GM23248 (cell line): Measurements from ENCODE around the gene PODN. TPM values are rescaled to one million over a fixed set of nuclear protein-coding genes. Genes with fewer than 3 reads are reported as not detected.

Experiments
- DNase-seq: peaks from one replicate; pipeline ENCODE4 v3.0.0-alpha.2; 2015
- H2AFZ ChIP-seq: fragments of 200-600 bp; sonication (generic); 2 replicates; pipeline ENCODE4 v1.6.1; 2016; ENCODE audit warnings: antibody characterized with exemption
- H3F3A ChIP-seq: fragments of 200-600 bp; sonication (generic); 2 replicates; pipeline ENCODE4 v1.6.1; 2016; ENCODE audit warnings: mild to moderate bottlenecking, antibody characterized with exemption, mixed run types; ENCODE audit not compliant: insufficient read depth
- H3K27ac ChIP-seq: fragments of 200-600 bp; sonication (generic); 2 replicates; pipeline ENCODE4 v1.5.1; 2016; ENCODE audit warnings: mild to moderate bottlenecking
- H3K27me3 ChIP-seq: fragments of 200-600 bp; sonication (generic); replicated peaks from 2 replicates; pipeline ENCODE4 v1.6.1; 2016; ENCODE audit warnings: mild to moderate bottlenecking; ENCODE audit not compliant: insufficient read depth
- H3K36me3 ChIP-seq: fragments of 200-600 bp; sonication (generic); 2 replicates; pipeline ENCODE4 v1.6.1; 2016; ENCODE audit warnings: low read depth, mild to moderate bottlenecking
- H3K4me1 ChIP-seq: fragments of 200-600 bp; sonication (generic); 2 replicates; pipeline ENCODE4 v1.6.1; 2016; ENCODE audit warnings: mild to moderate bottlenecking; ENCODE audit not compliant: insufficient read depth
- H3K4me2 ChIP-seq: fragments of 200-600 bp; sonication (generic); one replicate; pipeline ENCODE4 v1.6.1; 2016; ENCODE audit warnings: mild to moderate bottlenecking; ENCODE audit not compliant: unreplicated experiment
- H3K4me3 ChIP-seq: fragments of 200-600 bp; sonication (generic); 2 replicates; pipeline ENCODE4 v1.5.1; 2016; ENCODE audit warnings: mild to moderate bottlenecking
- H3K79me2 ChIP-seq: fragments of 200-600 bp; sonication (generic); 2 replicates; pipeline ENCODE4 v1.6.1; 2016; ENCODE audit warnings: mild to moderate bottlenecking; ENCODE audit not compliant: insufficient read depth
- H3K9ac ChIP-seq: fragments of 200-600 bp; sonication (generic); 2 replicates; pipeline ENCODE4 v1.6.1; 2016; ENCODE audit warnings: mild to moderate bottlenecking
- H3K9me2 ChIP-seq: fragments of 200-600 bp; sonication (generic); 2 replicates; pipeline ENCODE4 v1.6.1; 2016; ENCODE audit warnings: mixed run types, mild to moderate bottlenecking, moderate library complexity; ENCODE audit not compliant: insufficient read depth
- H3K9me3 ChIP-seq: fragments of 200-600 bp; sonication (generic); one replicate; pipeline ENCODE4 v1.6.1; 2017; ENCODE audit warnings: low read depth
- H4K20me1 ChIP-seq: fragments of 200-600 bp; sonication (generic); 2 replicates; pipeline ENCODE4 v1.6.0; 2016; ENCODE audit not compliant: insufficient read depth
- EZH2 ChIP-seq: fragments of 200-600 bp; sonication (generic); IDR thresholded peaks from 2 replicates; pipeline ENCODE4 v1.6.1; 2018; ENCODE audit warnings: antibody characterized with exemption, mild to moderate bottlenecking; ENCODE audit not compliant: insufficient read depth, poor library complexity, severe bottlenecking
- EZH2phosphoT487 ChIP-seq: fragments of 200-600 bp; sonication (generic); IDR thresholded peaks from 2 replicates; pipeline ENCODE4 v1.6.1; 2018; ENCODE audit warnings: antibody characterized with exemption, moderate library complexity, mild to moderate bottlenecking, low read depth; ENCODE audit not compliant: insufficient read depth
- WGBS, 2 experiments: methylation state at CpG; one replicate each; pipeline ENCODE4 v1.1.6; 2015 to 2017; ENCODE audit warnings: low lambda C conversion rate in 2 of 2, low coverage in 1 of 2; ENCODE audit errors: missing lambda C conversion rate in 2 of 2; 5-methylcytosine and 5-hydroxymethylcytosine counted together
- in situ Hi-C: fragments of 300-500 bp; cut with MboI; formaldehyde crosslinking; loops from 2 replicates; pipeline ENCODE4 v1.15.0; 2020
- polyA plus RNA-seq: library from polyadenylated mRNA; unstranded; fragments of >200 nt; fragmentation: Nextera tagmentation; extraction: Ambion mirVana; gene quantifications from 2 replicates; pipeline ENCODE4 v1.2.1, GENCODE V29; 2016
- total RNA-seq: library from RNA; depleted of rRNA; stranded (reverse); fragments of >200 nt; shearing (Covaris generic); gene quantifications from 2 replicates; pipeline ENCODE4 v1.2.3, GENCODE V29; 2014

The PODN gene
- total and polyA plus RNA-seq, 2 experiments from 2014 or later = 54.8 to 71.6 TPM

DNA sequence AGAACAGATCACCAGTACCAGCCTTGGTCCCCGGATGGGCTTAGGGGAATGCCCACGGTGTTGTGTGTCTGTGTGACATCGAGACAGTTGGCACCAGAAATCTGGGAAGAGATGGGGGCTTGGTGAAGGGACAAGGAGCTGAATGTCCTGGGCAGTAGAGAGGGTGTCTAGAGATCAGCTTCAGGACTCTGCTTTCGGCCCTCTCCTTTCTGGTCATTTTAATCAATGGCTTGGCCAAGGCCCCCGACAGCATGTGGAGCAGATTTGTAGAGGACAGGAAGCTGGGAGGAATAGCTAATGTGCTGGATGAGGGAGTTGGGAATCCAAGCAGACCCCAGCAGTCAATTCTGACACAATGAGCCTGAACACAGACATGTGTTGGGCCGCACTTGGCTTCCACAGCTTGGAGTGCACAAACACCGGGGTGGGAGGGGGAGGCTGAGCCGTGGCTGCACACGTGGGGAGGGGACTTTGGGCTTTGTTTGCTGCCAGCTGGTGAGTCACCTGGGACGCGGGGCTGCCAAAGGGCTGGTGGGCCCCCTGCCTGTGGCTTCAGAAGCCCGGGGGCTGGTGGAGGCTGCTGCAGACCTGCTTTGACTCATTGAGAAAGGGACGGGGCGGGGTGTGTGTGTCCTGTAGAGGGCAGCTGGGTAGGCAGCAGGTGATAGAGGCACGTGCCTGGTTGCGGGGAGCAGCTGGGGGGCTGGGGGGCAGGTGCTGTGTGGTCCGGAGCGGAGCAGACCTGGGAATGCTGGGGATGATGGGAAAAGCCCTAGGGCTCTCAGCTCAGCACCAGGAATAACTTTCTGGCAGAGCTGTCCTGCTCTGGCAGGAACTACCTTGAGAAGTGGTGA, 59.5 kb downstream of the PODN start:
- peak overlapping the region; percentile 84 for H3K9ac ChIP-seq
- H3K27me3 ChIP-seq = no peaks in the 10 kb centered on the region
- H3K4me2 ChIP-seq = peak overlapping the region; percentile 11
- H3K79me2 ChIP-seq = no peaks in the 10 kb centered on the region
- H3K4me3 ChIP-seq = no peak overlapping the region
- peaks cover 44% of the 10 kb centered on the region for H3K4me1 ChIP-seq
- H3K36me3 ChIP-seq = no peaks in the 10 kb centered on the region
- TF ChIP-seq EZH2phosphoT487 = no peak
- 27 to 32% methylated on average over 13 to 17 of the region's 18 CpGs for WGBS, 2 experiments
- no peaks in the 10 kb centered on the region for H4K20me1 ChIP-seq
- peak overlapping the region; percentile 98 for H3K27ac ChIP-seq
- no peaks in the 10 kb centered on the region for H3K9me2 ChIP-seq
- in situ Hi-C loops = no loop called here
- peak; percentile 67 for DNase-seq
- no peaks in the 10 kb centered on the region for H3K9me3 ChIP-seq
- no peak overlapping the region for H2AFZ ChIP-seq
- peaks cover 10% of the 10 kb centered on the region; the same call in 1 of the 2 replicates for H3F3A ChIP-seq

DNA sequence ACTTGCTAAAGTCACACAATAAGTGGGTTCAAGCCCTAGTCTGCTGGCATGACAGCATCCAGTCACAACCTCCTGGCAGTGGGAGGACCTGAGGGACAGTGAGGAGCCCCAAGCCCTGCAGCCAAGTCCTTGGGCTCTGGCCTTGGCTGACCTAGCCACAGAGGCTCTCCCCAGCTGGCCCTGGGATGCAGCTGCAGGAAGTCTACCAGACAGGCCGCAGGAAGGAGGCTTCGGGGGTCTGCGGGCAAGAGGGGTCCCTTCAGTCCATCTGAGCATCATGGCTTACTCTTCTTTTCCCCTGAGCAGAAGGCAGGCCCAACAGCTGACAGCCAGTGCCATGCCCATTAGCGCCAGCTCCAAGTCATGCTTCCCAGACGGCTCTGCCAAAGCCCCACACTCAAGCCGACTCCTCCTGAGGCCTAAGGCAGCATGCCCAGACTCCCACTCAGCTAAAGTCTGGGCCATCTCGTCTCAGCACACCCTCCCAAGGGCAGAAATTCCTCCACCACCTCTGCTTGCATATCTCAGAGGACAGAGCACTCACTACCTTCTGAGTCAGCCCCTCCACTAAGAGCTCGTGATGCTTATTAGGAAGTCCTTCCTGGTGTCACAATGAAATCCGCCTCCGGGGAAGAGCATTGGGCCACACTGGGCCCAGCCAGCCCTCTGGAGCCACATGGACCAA, 60.3 kb downstream of the PODN start:
- H3K9ac ChIP-seq = peak overlapping the region; percentile 84
- H4K20me1 ChIP-seq = no peaks in the 10 kb centered on the region
- WGBS, 2 experiments = 3 to 8% methylated on average over 10 of the region's 10 CpGs
- H3K4me1 ChIP-seq = peaks cover 44% of the 10 kb centered on the region
- no peaks in the 10 kb centered on the region for H3K9me2 ChIP-seq
- DNase-seq = peak; percentile 91
- no peaks in the 10 kb centered on the region for H3K9me3 ChIP-seq
- no peak overlapping the region for H3K4me3 ChIP-seq
- H3K4me2 ChIP-seq = peak overlapping the region; percentile 22
- H3K36me3 ChIP-seq = no peaks in the 10 kb centered on the region
- in situ Hi-C loops = no loop called here
- H3K79me2 ChIP-seq = no peaks in the 10 kb centered on the region
- H3K27me3 ChIP-seq = no peaks in the 10 kb centered on the region
- peaks cover 10% of the 10 kb centered on the region; the same call in 1 of the 2 replicates for H3F3A ChIP-seq
- H3K27ac ChIP-seq = peak overlapping the region; percentile 98
- no peak for TF ChIP-seq EZH2phosphoT487
- TF ChIP-seq EZH2 = no peak
- peak overlapping the region; percentile 48 for H2AFZ ChIP-seq

DNA sequence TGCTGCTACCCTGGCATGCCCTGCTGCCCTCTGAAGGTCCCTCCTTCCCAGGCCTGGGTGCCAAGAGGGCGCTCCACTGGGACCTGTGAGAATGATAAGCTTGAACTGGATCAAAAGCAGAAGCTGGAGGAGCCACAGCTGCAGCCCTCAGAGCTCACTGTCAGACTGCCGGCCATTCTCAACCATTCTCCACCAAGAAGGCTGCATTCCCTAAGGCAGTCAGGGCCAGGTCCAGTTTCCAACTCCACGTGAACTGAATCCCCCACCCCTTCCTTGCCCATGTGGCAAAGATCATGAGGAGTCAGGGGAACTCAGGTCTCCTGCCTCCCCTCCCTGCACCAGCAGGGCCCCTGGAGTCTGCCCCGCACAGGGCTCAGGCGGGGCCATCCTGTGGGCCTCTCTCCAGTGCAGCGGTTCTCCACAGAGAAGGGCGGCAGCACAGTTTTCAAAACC, 61.0 kb downstream of the PODN start:
- 19% methylated on average over 7 of the region's 7 CpGs for WGBS, 2 experiments
- H3K9me2 ChIP-seq = no peaks in the 10 kb centered on the region
- no peaks in the 10 kb centered on the region for H4K20me1 ChIP-seq
- H3F3A ChIP-seq = peaks cover 10% of the 10 kb centered on the region; the same call in 1 of the 2 replicates
- H3K9ac ChIP-seq = peak overlapping the region; percentile 84
- DNase-seq = peak; percentile 52
- H3K79me2 ChIP-seq = no peaks in the 10 kb centered on the region
- no peaks in the 10 kb centered on the region for H3K27me3 ChIP-seq
- H3K36me3 ChIP-seq = no peaks in the 10 kb centered on the region
- H3K4me2 ChIP-seq = peak overlapping the region; percentile 22
- TF ChIP-seq EZH2phosphoT487 = no peak
- no peak for TF ChIP-seq EZH2
- H3K4me3 ChIP-seq = no peak overlapping the region
- H3K27ac ChIP-seq = peak overlapping the region; percentile 98
- H3K9me3 ChIP-seq = no peaks in the 10 kb centered on the region
- in situ Hi-C loops = no loop called here
- H2AFZ ChIP-seq = peak overlapping the region; percentile 48
- peaks cover 44% of the 10 kb centered on the region for H3K4me1 ChIP-seq

DNA sequence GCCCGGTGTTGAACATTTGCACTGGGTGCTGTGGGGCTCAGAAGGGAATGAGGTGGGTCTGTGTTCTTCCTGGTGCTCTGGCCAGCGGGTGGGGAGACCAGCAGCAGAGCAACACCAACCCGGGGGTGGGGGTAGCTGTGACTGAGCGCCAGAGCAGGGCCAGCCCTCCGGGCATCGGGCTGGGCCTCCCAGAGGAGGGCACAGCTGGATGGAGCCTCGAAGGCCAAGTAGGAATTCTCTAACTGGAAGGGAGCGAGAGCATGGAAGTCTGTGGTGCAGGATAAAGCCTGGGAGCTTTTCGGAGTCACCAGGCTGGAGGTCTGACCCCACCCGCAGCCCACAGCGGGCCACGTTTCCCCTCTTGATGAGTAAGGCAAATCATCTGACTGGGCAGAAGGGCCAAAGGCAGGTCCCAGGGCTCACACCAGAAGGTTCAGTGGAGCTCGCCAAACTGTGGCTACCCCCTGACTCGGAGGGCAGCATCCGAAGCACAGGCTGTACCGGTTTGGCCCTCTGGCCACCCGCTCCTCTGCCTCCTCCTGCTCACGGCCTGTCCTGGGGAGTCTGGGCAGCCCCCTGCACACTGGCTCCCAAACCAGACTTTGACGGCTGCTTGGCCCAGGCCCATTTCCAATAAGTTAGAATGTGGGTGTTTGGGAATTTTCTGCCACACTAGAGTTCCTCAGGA, 61.6 kb downstream of the PODN start:
- H3K27ac ChIP-seq = peak overlapping the region; percentile 98

More for the DNA sequence above, 61.6 kb downstream of the PODN start:
- Histone ChIP-seq H3K4me3 (no peak overlapping the region), H3K4me1 (peaks cover 44% of the 10 kb centered on the region), H3K9me3 (no peaks in the 10 kb centered on the region), H2AFZ (peak overlapping the region; percentile 48), H3K79me2 (no peaks in the 10 kb centered on the region), H3K36me3 (no peaks in the 10 kb centered on the region), H3K4me2 (peak overlapping the region; percentile 32), H4K20me1 (no peaks in the 10 kb centered on the region), H3K9ac (peak overlapping the region; percentile 84), H3K9me2 (no peaks in the 10 kb centered on the region), H3K27me3 (no peaks in the 10 kb centered on the region), H3F3A (peaks cover 10% of the 10 kb centered on the region; the same call in 1 of the 2 replicates)
- in situ Hi-C loops = no loop called here
- TF ChIP-seq EZH2phosphoT487 = no peak
- no peak for TF ChIP-seq EZH2
- peak; percentile 93 for DNase-seq
- WGBS, 2 experiments = 9 to 13% methylated on average over 18 to 19 of the region's 19 CpGs
